Glutamatergic neuron (in vitro differentiated cells): ENCODE measurements around the gene SIMC1. TPM values are rescaled to one million over a fixed set of nuclear protein-coding genes. Genes with fewer than 3 reads are reported as not detected.
"Not testable (repeated sequence)": the region's sequence is repeated elsewhere in the genome, so short reads cannot be mapped to it uniquely, and the experiment has no call there.

ENCODE experiments used
- DNase-seq: peaks from one replicate; pipeline ENCODE4 v3.0.0; 2022
- H3K27ac Mint-ChIP-seq: one replicate; pipeline ENCODE4 v1.8.0; 2020; ENCODE audit warnings: mild to moderate bottlenecking, mixed read lengths, inconsistent platforms; ENCODE audit not compliant: unreplicated experiment
- H3K27me3 Mint-ChIP-seq: one replicate; pipeline ENCODE4 v1.8.0; 2020; ENCODE audit warnings: mild to moderate bottlenecking, moderate library complexity, mixed read lengths, inconsistent platforms; ENCODE audit not compliant: unreplicated experiment
- H3K36me3 Mint-ChIP-seq: one replicate; pipeline ENCODE4 v1.8.0; 2020; ENCODE audit warnings: mild to moderate bottlenecking, mixed read lengths, inconsistent platforms; ENCODE audit not compliant: unreplicated experiment
- H3K4me1 Mint-ChIP-seq: one replicate; pipeline ENCODE4 v1.8.0; 2020; ENCODE audit warnings: mild to moderate bottlenecking, low read depth, mixed read lengths, inconsistent platforms; ENCODE audit not compliant: unreplicated experiment
- H3K4me3 Mint-ChIP-seq: one replicate; pipeline ENCODE4 v1.8.0; 2020; ENCODE audit warnings: mild to moderate bottlenecking, mixed read lengths, inconsistent platforms; ENCODE audit not compliant: unreplicated experiment
- H3K9me3 Mint-ChIP-seq: one replicate; pipeline ENCODE4 v1.8.0; 2020; ENCODE audit warnings: mild to moderate bottlenecking, moderate library complexity, mixed read lengths, inconsistent platforms; ENCODE audit not compliant: unreplicated experiment
- CTCF ChIP-seq: fragments of 200-600 bp; sonication (generic); IDR thresholded peaks from one replicate; pipeline ENCODE4 v1.5.0; 2021; ENCODE audit not compliant: partially characterized antibody, unreplicated experiment
- total RNA-seq: library from RNA; stranded (reverse); fragmentation: NEBNext Ultra II Directional; extraction: Animal tissue kit (Norgen Biotek cat#: 25700); gene quantifications from one replicate; pipeline ENCODE4 v1.2.1, GENCODE V29; 2021; ENCODE audit not compliant: unreplicated experiment

Gene SIMC1
- total RNA-seq, 1 donor from 2014 or later = 35.2 TPM

DNA sequence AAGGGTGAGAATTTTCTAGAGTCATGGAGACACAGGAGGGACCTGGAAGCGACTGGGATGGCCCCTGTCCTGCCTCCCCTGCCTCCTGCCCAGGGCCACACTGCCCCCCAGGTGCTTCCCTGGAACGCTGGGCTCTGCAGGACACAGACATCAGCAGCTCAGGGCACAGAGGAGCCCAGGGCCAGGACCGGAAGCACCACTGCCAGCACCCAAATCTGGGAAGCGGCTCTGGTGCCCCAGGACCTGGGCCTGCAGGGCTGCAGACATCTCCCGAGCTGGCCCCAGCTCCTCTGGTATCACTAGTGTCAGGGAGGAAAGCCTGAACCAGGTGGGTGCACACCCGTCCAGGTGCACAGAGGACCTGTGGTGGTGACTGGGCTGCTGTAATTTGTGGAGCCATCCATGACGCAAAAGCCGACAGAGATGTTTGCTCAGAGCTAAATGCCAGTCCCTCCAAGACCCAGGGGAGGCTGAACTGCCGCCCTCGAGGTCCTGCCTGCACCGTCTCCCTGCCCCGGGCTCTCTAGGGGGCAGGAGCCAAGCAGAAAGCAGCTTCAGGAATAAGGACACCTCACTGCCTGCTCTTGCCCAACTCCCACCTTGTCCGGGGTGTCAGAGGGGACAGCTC is 46.0 kb upstream of the SIMC1 start:
- peaks cover 6% of the 10 kb centered on the region for H3K4me1 Mint-ChIP-seq
- H3K27ac Mint-ChIP-seq = no peak overlapping the region
- H3K9me3 Mint-ChIP-seq = peaks cover 3% of the 10 kb centered on the region
- TF ChIP-seq CTCF = no peak
- H3K27me3 Mint-ChIP-seq = peaks cover 6% of the 10 kb centered on the region
- DNase-seq = no peak
- H3K36me3 Mint-ChIP-seq = no peaks in the 10 kb centered on the region
- no peak overlapping the region for H3K4me3 Mint-ChIP-seq

DNA sequence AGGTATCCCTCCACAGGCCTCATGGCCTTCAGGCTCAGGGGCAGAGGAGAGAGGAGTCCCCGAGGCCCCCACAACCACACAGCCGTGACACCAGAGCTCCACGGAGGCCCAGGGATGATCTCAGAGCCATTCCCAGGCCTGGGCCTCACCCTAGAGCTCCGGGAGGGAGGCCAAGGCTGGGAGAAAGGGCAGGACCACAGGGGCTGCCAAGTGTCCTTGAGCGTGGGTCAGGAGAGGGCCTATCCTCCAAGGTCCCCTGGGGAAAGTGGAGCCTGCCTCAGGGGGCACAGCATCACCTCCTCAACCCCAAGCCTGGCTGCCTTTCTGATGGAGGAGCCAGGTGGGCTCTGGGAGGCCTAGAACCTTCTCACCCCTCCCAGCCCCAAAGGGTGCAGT is 45.5 kb upstream of the SIMC1 start:
- not testable (repeated sequence) for H3K27ac Mint-ChIP-seq, H3K4me3 Mint-ChIP-seq, H3K27me3 Mint-ChIP-seq, H3K36me3 Mint-ChIP-seq, DNase-seq, H3K9me3 Mint-ChIP-seq, H3K4me1 Mint-ChIP-seq

DNA sequence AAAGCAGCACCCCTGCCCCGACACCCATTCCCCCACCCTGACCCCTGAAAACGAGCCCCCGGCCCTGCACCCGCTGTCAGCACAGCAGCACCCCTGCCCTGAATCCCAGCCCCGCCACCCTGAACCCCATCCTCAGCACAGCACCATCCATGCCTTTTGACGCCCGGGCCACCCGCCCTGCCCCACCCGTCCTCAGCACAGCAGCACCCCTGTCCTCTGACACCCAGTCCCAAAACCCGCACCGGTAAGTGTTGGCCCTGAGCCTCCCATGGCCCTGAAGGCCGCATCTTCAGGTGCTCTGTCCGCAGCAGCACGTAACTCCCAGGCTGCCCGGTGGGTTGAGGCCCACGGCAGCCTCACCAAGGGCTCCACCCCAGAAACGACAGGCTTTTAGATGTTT is 44.6 kb upstream of the SIMC1 start:
- not testable (repeated sequence) for H3K36me3 Mint-ChIP-seq, H3K4me1 Mint-ChIP-seq, H3K4me3 Mint-ChIP-seq, H3K27me3 Mint-ChIP-seq, H3K9me3 Mint-ChIP-seq, DNase-seq, H3K27ac Mint-ChIP-seq

DNA sequence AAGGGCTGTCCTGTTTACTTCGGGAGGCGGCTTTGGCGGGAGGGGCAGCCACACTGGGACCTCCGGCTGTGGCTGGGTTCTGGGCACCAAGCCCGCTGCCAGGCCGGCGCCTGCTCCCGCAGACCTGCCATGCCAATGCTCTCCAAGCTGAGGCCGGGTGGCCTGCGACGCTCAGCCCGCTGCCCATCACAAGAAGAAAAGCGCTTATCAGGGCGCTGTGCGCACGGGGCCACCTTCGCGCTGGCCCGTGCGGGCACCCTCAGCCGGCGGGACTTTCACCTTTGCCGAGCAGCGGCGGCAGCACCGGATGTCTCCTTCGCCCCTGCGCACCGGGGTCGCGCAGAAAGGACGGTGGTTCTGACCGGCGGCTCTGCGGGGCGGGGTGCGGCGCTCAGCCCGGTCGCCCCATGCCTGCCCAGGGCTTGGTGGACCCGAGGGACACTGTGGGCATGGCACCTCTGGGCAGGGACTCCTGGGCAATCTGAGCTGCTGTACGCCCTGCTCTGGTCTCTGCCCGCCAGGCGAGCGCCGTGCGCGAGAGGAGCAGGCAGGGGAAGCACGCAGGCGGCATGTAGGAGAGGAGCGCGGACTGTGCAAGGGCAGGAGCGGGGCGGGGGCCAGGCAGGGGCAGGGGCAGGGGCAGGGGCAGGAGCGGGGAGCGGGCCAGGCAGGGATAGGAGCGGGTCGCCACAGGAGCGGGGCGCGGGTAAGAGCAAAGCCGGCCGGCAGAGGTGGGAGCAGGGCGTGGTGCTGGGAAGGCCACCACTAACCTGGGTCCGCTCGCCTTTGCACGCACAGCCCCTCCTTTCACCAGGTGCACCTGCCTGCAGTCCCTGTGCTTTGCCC is 43.8 kb upstream of the SIMC1 start:
- not testable (repeated sequence) for H3K4me1 Mint-ChIP-seq, DNase-seq, H3K4me3 Mint-ChIP-seq, H3K36me3 Mint-ChIP-seq, H3K27ac Mint-ChIP-seq, H3K9me3 Mint-ChIP-seq, H3K27me3 Mint-ChIP-seq

GRCh38 chr5:176195084-176195413 is 43.2 kb upstream of the SIMC1 start:
- not testable (repeated sequence) for H3K9me3 Mint-ChIP-seq, H3K4me1 Mint-ChIP-seq, H3K27ac Mint-ChIP-seq, DNase-seq, H3K36me3 Mint-ChIP-seq, H3K27me3 Mint-ChIP-seq
- peak overlapping the region; percentile 39 for H3K4me3 Mint-ChIP-seq

DNA sequence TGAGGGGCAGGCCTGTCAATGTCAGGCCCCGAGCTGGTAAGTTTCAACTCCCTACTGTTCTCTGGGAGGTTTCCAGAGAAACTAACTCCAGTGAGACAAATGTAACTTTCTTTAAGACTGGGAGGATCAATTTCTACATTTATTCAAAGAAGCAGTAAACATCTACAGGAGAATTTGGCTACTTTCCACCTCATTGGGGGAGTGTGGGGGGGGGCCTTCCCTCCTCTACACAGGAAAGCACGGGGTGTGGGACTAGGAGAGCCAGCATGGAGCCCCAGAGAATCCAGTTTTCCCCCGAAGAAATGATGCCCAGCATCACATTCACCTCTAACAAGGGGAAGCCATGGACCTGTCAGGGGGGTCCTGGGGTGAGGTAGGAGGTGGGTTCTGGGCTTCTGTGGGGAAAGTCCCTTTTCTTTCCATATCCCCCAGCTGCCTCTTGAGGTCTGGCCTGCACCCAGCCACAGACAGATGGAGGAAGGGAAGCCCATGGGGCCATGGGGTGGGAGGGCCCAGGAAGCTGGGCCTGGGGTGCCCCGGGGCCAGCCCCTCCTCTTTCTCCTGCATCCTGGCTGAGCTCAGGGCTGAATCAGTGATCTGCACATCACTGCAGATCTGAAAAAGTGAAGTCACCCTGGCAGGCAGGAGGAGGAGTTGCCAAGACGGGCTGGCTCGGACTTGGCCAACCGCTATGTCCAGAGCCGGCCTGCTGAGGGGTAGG is 42.6 kb upstream of the SIMC1 start:
- H3K36me3 Mint-ChIP-seq, DNase-seq, H3K9me3 Mint-ChIP-seq, H3K4me1 Mint-ChIP-seq, H3K27me3 Mint-ChIP-seq: not testable (repeated sequence)
- H3K27ac Mint-ChIP-seq = peak overlapping the region; percentile 15
- H3K4me3 Mint-ChIP-seq = peak overlapping the region; percentile 39

DNA sequence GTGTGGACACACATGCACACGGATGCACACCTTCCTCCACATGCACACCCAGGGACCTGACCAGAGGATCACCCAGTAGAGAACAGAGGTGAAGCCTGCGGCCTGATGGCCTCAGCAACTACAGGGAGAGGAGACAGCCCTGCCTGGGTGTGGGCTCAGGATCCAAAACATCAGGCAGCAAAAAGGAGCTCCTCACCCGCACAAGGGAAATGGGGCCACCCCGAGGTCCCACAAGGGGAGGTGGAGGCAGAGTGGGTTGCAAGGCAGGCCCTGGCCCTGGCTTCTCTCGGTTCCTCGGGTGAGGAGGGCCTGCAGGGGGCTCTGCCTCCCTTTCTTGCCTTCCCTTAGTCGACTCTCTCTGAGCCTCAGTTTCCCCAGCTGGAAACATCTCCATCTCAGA is 41.4 kb upstream of the SIMC1 start:
- H3K27ac Mint-ChIP-seq, H3K4me3 Mint-ChIP-seq, H3K27me3 Mint-ChIP-seq, DNase-seq, H3K4me1 Mint-ChIP-seq, H3K36me3 Mint-ChIP-seq, H3K9me3 Mint-ChIP-seq: not testable (repeated sequence)

DNA sequence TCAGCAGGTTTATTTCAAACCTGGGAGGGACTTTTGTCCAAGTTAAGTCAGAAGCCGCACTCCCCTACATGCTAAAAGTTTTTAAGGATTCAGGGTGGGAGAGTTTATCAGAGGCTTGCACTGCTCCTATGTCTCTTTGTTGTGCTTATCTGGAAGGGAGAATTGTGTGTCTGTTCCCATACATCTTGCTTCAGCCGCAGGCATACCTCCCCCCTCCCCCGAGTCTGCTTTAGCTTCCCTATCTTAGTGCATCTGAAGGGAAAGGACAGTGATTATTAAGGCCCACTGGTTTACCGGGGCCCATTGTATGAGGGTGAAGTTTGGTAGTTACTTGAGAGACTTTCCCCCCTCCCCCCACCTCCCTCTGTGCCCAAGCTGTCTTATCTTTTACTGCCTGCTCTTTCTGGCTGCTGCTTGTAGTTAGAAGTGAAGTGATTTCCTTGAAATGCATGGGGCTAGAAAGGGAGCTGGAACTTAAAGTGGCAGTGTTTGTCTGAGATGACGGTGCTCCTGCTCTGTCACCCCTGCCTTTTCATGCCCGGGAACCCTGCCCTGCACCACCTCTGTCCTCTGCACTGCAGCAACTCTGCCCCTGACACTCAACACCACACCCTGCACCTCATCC is 40.9 kb upstream of the SIMC1 start:
- not testable (repeated sequence) for H3K36me3 Mint-ChIP-seq, H3K9me3 Mint-ChIP-seq

DNA sequence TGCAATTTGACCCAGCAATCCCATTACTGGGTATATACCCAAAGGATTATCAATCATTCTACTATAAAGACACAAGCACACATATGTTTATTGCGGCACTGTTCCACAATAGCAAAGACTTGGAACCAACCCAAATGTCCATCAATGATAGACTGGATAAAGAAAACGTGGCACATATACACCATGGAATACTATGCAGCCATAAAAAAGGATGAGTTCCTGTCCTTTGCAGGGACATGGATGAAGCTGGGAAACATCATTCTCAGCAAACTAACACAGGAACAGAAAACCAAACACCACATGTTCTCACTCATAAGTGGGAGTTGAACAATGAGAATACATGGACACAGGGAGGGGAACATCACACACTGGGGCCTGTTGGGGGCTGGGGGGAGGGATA is 39.9 kb upstream of the SIMC1 start:
- not testable (repeated sequence) for H3K4me1 Mint-ChIP-seq, H3K27ac Mint-ChIP-seq, H3K4me3 Mint-ChIP-seq, DNase-seq, H3K9me3 Mint-ChIP-seq, H3K36me3 Mint-ChIP-seq, H3K27me3 Mint-ChIP-seq

More for the DNA sequence above, 40.9 kb upstream of the SIMC1 start:
- H3K4me3 Mint-ChIP-seq, H3K27ac Mint-ChIP-seq, H3K27me3 Mint-ChIP-seq, H3K4me1 Mint-ChIP-seq, DNase-seq: not testable (repeated sequence)

- H3K4me3 Mint-ChIP-seq = peak overlapping the region; percentile 78
- not testable (repeated sequence) for H3K27ac Mint-ChIP-seq, H3K36me3 Mint-ChIP-seq, DNase-seq, H3K9me3 Mint-ChIP-seq, H3K4me1 Mint-ChIP-seq, H3K27me3 Mint-ChIP-seq
Observed at GRCh38 chr5:176198991-176199733, 39.1 kb upstream of the SIMC1 start.
